SK-N-SH treated with all-trans-retinoic acid at 6 μM for 48 hours (cell line): ENCODE results near the gene COL4A1.
A peak's percentile ranks its signal among the peaks of the same experiment; 100 is the strongest.

Source experiments
- ATAC-seq: fragments of 200-7000 bp; cut with Tn5 transposase; 3 replicates; pipeline ENCODE4 v1.9.1; 2020; ENCODE audit warnings: mild to moderate bottlenecking, moderate library complexity
- ARNTL ChIP-seq: fragments of 450-650 bp; formaldehyde crosslinking; IDR thresholded peaks from 2 replicates; pipeline ENCODE4 v1.5.0; 2020; ENCODE audit warnings: low read depth, mild to moderate bottlenecking, moderate library complexity, borderline replicate concordance
- BACH2 ChIP-seq: fragments of 250-450 bp; sonication (Bioruptor Pico); IDR thresholded peaks from 2 replicates; pipeline ENCODE4 v1.9.0; 2021; ENCODE audit warnings: mild to moderate bottlenecking, borderline replicate concordance
- CSDC2 ChIP-seq: fragments of 250-450 bp; sonication (Bioruptor Pico); IDR thresholded peaks from 2 replicates; pipeline ENCODE4 v1.5.0; 2020; ENCODE audit warnings: mild to moderate bottlenecking, moderate library complexity
- CSRNP3 ChIP-seq: fragments of 250-450 bp; sonication (Bioruptor Pico); IDR thresholded peaks from 2 replicates; pipeline ENCODE4 v1.5.1; 2021; ENCODE audit warnings: mild to moderate bottlenecking, moderate library complexity
- ESRRG ChIP-seq: fragments of 250-450 bp; sonication (Bioruptor Pico); IDR thresholded peaks from 2 replicates; pipeline ENCODE4 v1.6.1; 2021; ENCODE audit warnings: mild to moderate bottlenecking
- GLIS3 ChIP-seq: fragments of 250-450 bp; sonication (Bioruptor Pico); IDR thresholded peaks from 2 replicates; pipeline ENCODE4 v1.5.0; 2020; ENCODE audit warnings: mild to moderate bottlenecking, moderate library complexity
- ISL1 ChIP-seq: fragments of 250-450 bp; sonication (Bioruptor Pico); IDR thresholded peaks from 2 replicates; pipeline ENCODE4 v2.1.2; 2022; ENCODE audit warnings: mild to moderate bottlenecking, moderate library complexity
- OSR1 ChIP-seq: fragments of 250-450 bp; sonication (Bioruptor Pico); IDR thresholded peaks from 2 replicates; pipeline ENCODE4 v1.8.0; 2022; ENCODE audit warnings: moderate library complexity, mild to moderate bottlenecking, inconsistent platforms
- RARB ChIP-seq: fragments of 250-450 bp; sonication (Bioruptor Pico); IDR thresholded peaks from 2 replicates; pipeline ENCODE4 v1.8.0; 2021; ENCODE audit warnings: mild to moderate bottlenecking, moderate library complexity
- TCF4 ChIP-seq: fragments of 250-450 bp; sonication (Bioruptor Pico); IDR thresholded peaks from 2 replicates; pipeline ENCODE4 v1.8.0; 2021; ENCODE audit warnings: mild to moderate bottlenecking, moderate library complexity, borderline replicate concordance
- TOX ChIP-seq: fragments of 250-450 bp; sonication (Bioruptor Pico); IDR thresholded peaks from 2 replicates; pipeline ENCODE4 v1.8.0; 2021; ENCODE audit warnings: mild to moderate bottlenecking, moderate library complexity, borderline replicate concordance
- TSHZ2 ChIP-seq: fragments of 250-450 bp; sonication (Bioruptor Pico); IDR thresholded peaks from 2 replicates; pipeline ENCODE4 v1.5.0; 2020; ENCODE audit warnings: mild to moderate bottlenecking, moderate library complexity
- ZC3H10 ChIP-seq: fragments of 250-450 bp; sonication (Bioruptor Pico); IDR thresholded peaks from 2 replicates; pipeline ENCODE4 v1.5.1; 2021; ENCODE audit warnings: mild to moderate bottlenecking, moderate library complexity
- ZFP3 ChIP-seq: fragments of 250-450 bp; sonication (Bioruptor Pico); IDR thresholded peaks from 2 replicates; pipeline ENCODE4 v1.5.0; 2020; ENCODE audit warnings: mild to moderate bottlenecking, moderate library complexity
- ZFP30 ChIP-seq: fragments of 450-650 bp; formaldehyde crosslinking; IDR thresholded peaks from 2 replicates; pipeline ENCODE4 v1.5.0; 2022; ENCODE audit warnings: mild to moderate bottlenecking, moderate library complexity
- ZNF565 ChIP-seq: fragments of 450-650 bp; formaldehyde crosslinking; conservative IDR thresholded peaks from 2 replicates; pipeline ENCODE4 v1.5.0; 2020; ENCODE audit warnings: low read depth, mild to moderate bottlenecking, moderate library complexity
- ZNF70 ChIP-seq: fragments of 450-650 bp; formaldehyde crosslinking; IDR thresholded peaks from 2 replicates; pipeline ENCODE4 v1.5.0; 2020; ENCODE audit warnings: mild to moderate bottlenecking, moderate library complexity
- ZNF8 ChIP-seq: fragments of 450-650 bp; formaldehyde crosslinking; IDR thresholded peaks from 2 replicates; pipeline ENCODE4 v1.5.0; 2020; ENCODE audit warnings: mild to moderate bottlenecking, moderate library complexity

COL4A1 gene

GRCh38 chr13:110217085-110217484 is 89.9 kb downstream of the COL4A1 start (continued):
- TF ChIP-seq TOX: no peak
- TF ChIP-seq ESRRG (CRISPR knock-in tag): no peak

- ATAC-seq: peak; percentile 42
Observed at GRCh38 chr13:110216398-110217041, 90.4 kb downstream of the COL4A1 start.

GRCh38 chr13:110216006-110216397 is 91.0 kb downstream of the COL4A1 start:
- no peak for ATAC-seq
- TF ChIP-seq BACH2 (CRISPR knock-in tag) (no peak), TOX (no peak), ZNF565 (CRISPR knock-in tag) (no peak), ISL1 (CRISPR knock-in tag) (no peak), CSDC2 (CRISPR knock-in tag) (no peak), RARB (CRISPR knock-in tag) (no peak), ZNF8 (CRISPR knock-in tag) (no peak)

More at GRCh38 chr13:110216398-110217041, 90.4 kb downstream of the COL4A1 start:
- TF ChIP-seq ZFP3 (0 out of 2 replicates have a peak, but pooled peaks have one; percentile 10), ISL1 (CRISPR knock-in tag) (peak; percentile 45), RARB (CRISPR knock-in tag) (no peak)

GRCh38 chr13:110215606-110216005 is 91.4 kb downstream of the COL4A1 start:
- TF ChIP-seq CSRNP3: no peak
- no peak for TF ChIP-seq RARB (CRISPR knock-in tag)
- no peak for TF ChIP-seq ZNF565 (CRISPR knock-in tag)
- no peak for ATAC-seq

- TF ChIP-seq ZC3H10 (no peak), ISL1 (CRISPR knock-in tag) (no peak), CSRNP3 (no peak)
- ATAC-seq: no peak
Observed at GRCh38 chr13:110214637-110215036, 92.3 kb downstream of the COL4A1 start.

GRCh38 chr13:110213461-110214074 is 93.4 kb downstream of the COL4A1 start:
- no peak for TF ChIP-seq TOX
- no peak for TF ChIP-seq ZNF70 (CRISPR knock-in tag)
- no peak for TF ChIP-seq CSRNP3
- no peak for TF ChIP-seq ESRRG (CRISPR knock-in tag)
- no peak for TF ChIP-seq ZNF8 (CRISPR knock-in tag)
- TF ChIP-seq ARNTL (CRISPR knock-in tag): no peak
- no peak for ATAC-seq

- no peak for ATAC-seq
- TF ChIP-seq BACH2 (CRISPR knock-in tag): no peak
- TF ChIP-seq, all 23 proteins: peak for 0
Observed at GRCh38 chr13:110212529-110212928, 94.4 kb downstream of the COL4A1 start.

- ATAC-seq: no peak
- no peak for TF ChIP-seq GLIS3
- TF ChIP-seq TSHZ2 (CRISPR knock-in tag): no peak
- TF ChIP-seq ARNTL (CRISPR knock-in tag): no peak
- TF ChIP-seq TCF4 (CRISPR knock-in tag): no peak
- TF ChIP-seq ZFP3: no peak
- no peak for TF ChIP-seq RARB (CRISPR knock-in tag)
- TF ChIP-seq ZFP30 (CRISPR knock-in tag): no peak
- no peak for TF ChIP-seq OSR1 (CRISPR knock-in tag)
- TF ChIP-seq BACH2 (CRISPR knock-in tag): no peak
- TF ChIP-seq CSRNP3: no peak
Observed at GRCh38 chr13:110211735-110212134, 95.2 kb downstream of the COL4A1 start.
